Measurements from ENCODE around the gene KRT9. TPM values are rescaled to one million over a fixed set of nuclear protein-coding genes. Genes with fewer than 3 reads are reported as not detected.

Gene KRT9
- total and polyA plus RNA-seq, 2 donors (not counting 1 experiment from before 2014, with no cell fraction given), result not detected

DNA sequence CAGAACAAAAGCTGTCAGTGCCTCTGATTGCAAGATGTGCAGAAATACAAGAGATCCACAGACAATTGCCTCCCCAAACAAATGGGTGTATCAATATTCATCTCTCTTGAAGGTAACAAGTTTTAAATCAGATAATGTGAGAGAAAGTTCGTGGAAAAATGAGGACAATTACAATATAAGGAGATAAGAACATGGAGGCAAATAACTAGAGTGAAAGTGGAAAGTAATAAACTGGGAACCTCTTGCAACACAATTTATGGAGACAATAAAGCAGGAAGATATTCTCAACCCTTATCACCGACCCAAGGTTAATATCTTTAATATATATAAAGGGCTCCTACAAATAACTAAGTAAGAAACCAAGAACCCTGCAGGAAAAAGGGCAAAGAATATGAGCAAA is 29.5 kb downstream of the KRT9 start:
- Histone ChIP-seq H2AFZ (ENCODE audit: low read length) (no peak overlapping the region), H3K27ac (ENCODE audit: insufficient read depth, low read length) (no peak overlapping the region), H4K20me1 (ENCODE audit: control insufficient read depth, extremely low read depth, insufficient read depth, low read length) (no peaks in the 10 kb centered on the region), H3K9me3 (ENCODE audit: control insufficient read depth, insufficient read depth, low read depth, low read length) (no peaks in the 10 kb centered on the region), H3K4me1 (ENCODE audit: control insufficient read depth, extremely low read depth, insufficient read depth, low read length) (peaks cover 4% of the 10 kb centered on the region), H3K4me3 (replicated peaks in 1 of 4; ENCODE audit: control extremely low read depth in 1 of 4, insufficient read depth in 1 of 4, low read depth in 3 of 4, low read length in 4 of 4) (no peak overlapping the region), H3K27me3 (ENCODE audit: control insufficient read depth, insufficient read depth, low read length) (no peaks in the 10 kb centered on the region), H3K4me2 (ENCODE audit: extremely low read depth, insufficient read depth, low read length) (no peak overlapping the region), H3K9ac (ENCODE audit: insufficient read depth, low read length) (no peak overlapping the region), H3K36me3 (ENCODE audit: control insufficient read depth, insufficient read depth, low read length) (no peaks in the 10 kb centered on the region), H3K79me2 (ENCODE audit: control insufficient read depth, insufficient read depth, low read length) (no peaks in the 10 kb centered on the region)
- DNase-seq (ENCODE audit: low read depth in 2 of 2), result no peak
- TF ChIP-seq, protein P1, sequence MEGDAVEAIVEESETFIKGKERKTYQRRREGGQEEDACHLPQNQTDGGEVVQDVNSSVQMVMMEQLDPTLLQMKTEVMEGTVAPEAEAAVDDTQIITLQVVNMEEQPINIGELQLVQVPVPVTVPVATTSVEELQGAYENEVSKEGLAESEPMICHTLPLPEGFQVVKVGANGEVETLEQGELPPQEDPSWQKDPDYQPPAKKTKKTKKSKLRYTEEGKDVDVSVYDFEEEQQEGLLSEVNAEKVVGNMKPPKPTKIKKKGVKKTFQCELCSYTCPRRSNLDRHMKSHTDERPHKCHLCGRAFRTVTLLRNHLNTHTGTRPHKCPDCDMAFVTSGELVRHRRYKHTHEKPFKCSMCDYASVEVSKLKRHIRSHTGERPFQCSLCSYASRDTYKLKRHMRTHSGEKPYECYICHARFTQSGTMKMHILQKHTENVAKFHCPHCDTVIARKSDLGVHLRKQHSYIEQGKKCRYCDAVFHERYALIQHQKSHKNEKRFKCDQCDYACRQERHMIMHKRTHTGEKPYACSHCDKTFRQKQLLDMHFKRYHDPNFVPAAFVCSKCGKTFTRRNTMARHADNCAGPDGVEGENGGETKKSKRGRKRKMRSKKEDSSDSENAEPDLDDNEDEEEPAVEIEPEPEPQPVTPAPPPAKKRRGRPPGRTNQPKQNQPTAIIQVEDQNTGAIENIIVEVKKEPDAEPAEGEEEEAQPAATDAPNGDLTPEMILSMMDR (conservative IDR thresholded peaks at IDR 0.05 in 1 of 2, IDR thresholded peaks at IDR 0.05 in 1 of 2; ENCODE audit: low read depth in 1 of 2, low read length in 2 of 2), result no peak
- TF ChIP-seq EZH2 (IDR thresholded peaks at IDR 0.05; ENCODE audit: low read length, missing control alignments), result no peak

DNA sequence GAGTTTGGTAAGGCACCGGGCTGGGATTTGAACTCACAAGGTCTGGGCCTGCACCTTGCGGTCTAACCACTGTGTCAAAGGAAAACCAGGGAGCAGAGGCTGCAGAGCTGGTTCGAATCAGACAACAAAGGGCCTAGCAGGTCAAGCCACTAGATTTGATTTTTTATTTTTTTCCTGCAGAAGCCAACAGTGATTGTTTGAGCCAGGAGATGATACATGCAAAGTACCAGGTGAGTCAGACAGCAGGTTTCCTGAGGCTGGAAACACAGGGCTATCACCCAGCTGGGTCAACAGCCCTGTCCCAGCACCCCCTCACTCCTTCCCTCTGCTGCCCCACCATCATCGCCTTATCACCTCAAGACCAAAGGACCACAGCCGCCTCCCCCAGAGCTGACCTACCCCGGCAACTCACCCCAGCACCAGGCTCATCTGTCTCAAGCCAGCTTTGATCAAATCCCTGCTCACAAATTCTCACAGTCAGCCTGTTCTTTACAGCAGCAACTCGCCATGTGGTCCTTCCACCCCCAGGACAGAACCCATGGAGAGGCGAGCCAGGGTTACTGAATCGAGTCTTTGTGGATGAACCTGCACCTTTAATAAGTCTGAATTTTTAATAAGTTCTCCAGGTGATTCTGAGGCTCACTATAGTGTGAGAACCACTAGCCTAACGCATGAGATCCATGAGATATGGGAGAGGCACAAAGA is 30.8 kb downstream of the KRT9 start:
- Histone ChIP-seq H2AFZ (ENCODE audit: low read length) (no peak overlapping the region), H3K9ac (ENCODE audit: insufficient read depth, low read length) (no peak overlapping the region), H3K9me3 (ENCODE audit: control insufficient read depth, insufficient read depth, low read depth, low read length) (no peaks in the 10 kb centered on the region), H4K20me1 (ENCODE audit: control insufficient read depth, extremely low read depth, insufficient read depth, low read length) (no peaks in the 10 kb centered on the region), H3K27ac (ENCODE audit: insufficient read depth, low read length) (no peak overlapping the region), H3K4me3 (replicated peaks in 1 of 4; ENCODE audit: control extremely low read depth in 1 of 4, insufficient read depth in 1 of 4, low read depth in 3 of 4, low read length in 4 of 4) (no peak overlapping the region), H3K4me1 (ENCODE audit: control insufficient read depth, extremely low read depth, insufficient read depth, low read length) (peaks cover 4% of the 10 kb centered on the region), H3K4me2 (ENCODE audit: extremely low read depth, insufficient read depth, low read length) (no peak overlapping the region), H3K27me3 (ENCODE audit: control insufficient read depth, insufficient read depth, low read length) (no peaks in the 10 kb centered on the region), H3K79me2 (ENCODE audit: control insufficient read depth, insufficient read depth, low read length) (no peaks in the 10 kb centered on the region), H3K36me3 (ENCODE audit: control insufficient read depth, insufficient read depth, low read length) (no peaks in the 10 kb centered on the region)
- no peak for DNase-seq (ENCODE audit: low read depth in 2 of 2)
- TF ChIP-seq, protein P1 (conservative IDR thresholded peaks at IDR 0.05 in 1 of 2, IDR thresholded peaks at IDR 0.05 in 1 of 2; ENCODE audit: low read depth in 1 of 2, low read length in 2 of 2), result no peak
- no peak for TF ChIP-seq EZH2 (IDR thresholded peaks at IDR 0.05; ENCODE audit: low read length, missing control alignments)

DNA sequence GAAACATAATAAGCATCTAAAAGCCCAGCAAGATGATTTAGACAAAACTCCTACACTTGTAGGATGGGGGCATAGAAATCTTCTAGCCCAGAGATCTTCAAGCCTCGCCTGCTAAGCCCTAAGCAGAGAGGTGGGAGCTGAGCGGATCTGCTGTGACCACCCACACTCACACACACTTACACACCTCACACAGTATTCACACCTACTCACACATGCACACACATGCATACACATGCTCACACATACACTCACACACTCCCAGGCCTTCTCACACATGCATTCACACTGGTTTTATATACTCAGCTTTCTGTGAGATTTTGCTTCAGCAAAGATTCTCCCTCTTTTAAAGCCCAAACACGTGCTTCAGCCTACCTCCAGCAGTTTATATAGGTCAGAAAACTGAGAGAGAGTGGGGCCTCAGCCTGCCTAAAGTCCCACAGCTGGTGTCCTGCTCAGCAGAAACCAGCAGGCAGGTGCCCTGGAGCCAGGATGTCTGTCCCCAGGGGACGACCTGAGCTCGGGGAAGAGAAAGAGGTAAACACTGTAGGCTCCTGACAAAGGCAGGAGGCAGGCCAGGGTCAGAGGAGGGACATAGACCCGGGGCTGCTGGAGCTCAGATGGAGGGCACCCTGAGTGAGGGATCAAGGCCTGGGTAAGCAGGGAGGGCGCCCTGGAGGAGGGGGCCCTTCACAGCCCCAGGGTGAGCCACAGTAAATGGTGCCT is 31.7 kb downstream of the KRT9 start:
- Histone ChIP-seq H3K79me2 (ENCODE audit: control insufficient read depth, insufficient read depth, low read length) (no peaks in the 10 kb centered on the region), H3K4me3 (replicated peaks in 1 of 4; ENCODE audit: control extremely low read depth in 1 of 4, insufficient read depth in 1 of 4, low read depth in 3 of 4, low read length in 4 of 4) (no peak overlapping the region), H3K9ac (ENCODE audit: insufficient read depth, low read length) (no peak overlapping the region), H3K27ac (ENCODE audit: insufficient read depth, low read length) (no peak overlapping the region), H3K27me3 (ENCODE audit: control insufficient read depth, insufficient read depth, low read length) (no peaks in the 10 kb centered on the region), H3K4me1 (ENCODE audit: control insufficient read depth, extremely low read depth, insufficient read depth, low read length) (peaks cover 4% of the 10 kb centered on the region), H3K9me3 (ENCODE audit: control insufficient read depth, insufficient read depth, low read depth, low read length) (no peaks in the 10 kb centered on the region), H2AFZ (ENCODE audit: low read length) (no peak overlapping the region), H4K20me1 (ENCODE audit: control insufficient read depth, extremely low read depth, insufficient read depth, low read length) (no peaks in the 10 kb centered on the region), H3K36me3 (ENCODE audit: control insufficient read depth, insufficient read depth, low read length) (no peaks in the 10 kb centered on the region), H3K4me2 (ENCODE audit: extremely low read depth, insufficient read depth, low read length) (no peak overlapping the region)
- no peak for DNase-seq (ENCODE audit: low read depth in 2 of 2)
- TF ChIP-seq, protein P1 (conservative IDR thresholded peaks at IDR 0.05 in 1 of 2, IDR thresholded peaks at IDR 0.05 in 1 of 2; ENCODE audit: low read depth in 1 of 2, low read length in 2 of 2), result no peak
- no peak for TF ChIP-seq EZH2 (IDR thresholded peaks at IDR 0.05; ENCODE audit: low read length, missing control alignments)
